PFSK-1 (cell line): ENCODE results near the gene SHISA7.

Experiments used
- FOXP2 ChIP-seq: optimal IDR thresholded peaks from 2 replicates; pipeline ENCODE3; 2011; ENCODE audit warnings: borderline replicate concordance, control low read depth, inconsistent platforms; ENCODE audit not compliant: insufficient read depth; ENCODE audit errors: extremely low read length, extremely low read depth
- POLR2AphosphoS5 ChIP-seq: IDR thresholded peaks from 2 replicates; pipeline ENCODE4 v1.6.1; 2012; ENCODE audit warnings: low read depth, mild to moderate bottlenecking, control low read depth, low read length, moderate library complexity
- SIN3A ChIP-seq: IDR thresholded peaks from 2 replicates; pipeline ENCODE4 v1.6.1; 2012; ENCODE audit warnings: mild to moderate bottlenecking, low read length, moderate library complexity, borderline replicate concordance; ENCODE audit not compliant: insufficient read depth
- TAF1 ChIP-seq: IDR thresholded peaks from 2 replicates; pipeline ENCODE4 v1.6.1; 2012; ENCODE audit warnings: low read length, control low read depth, borderline replicate concordance; ENCODE audit not compliant: insufficient read depth
- TF ChIP-seq, protein P1 (sequence below), 2 experiments: IDR thresholded peaks; 2 replicates each; pipeline versions ENCODE4 v1.6.1 to v1.8.0; 2011 to 2012; ENCODE audit warnings: low read depth in 2 of 2, low read length in 2 of 2, control low read depth in 1 of 2, inconsistent platforms in 1 of 2, mild to moderate bottlenecking in 1 of 2, moderate library complexity in 1 of 2; ENCODE audit not compliant: insufficient read depth in 1 of 2

DNA sequence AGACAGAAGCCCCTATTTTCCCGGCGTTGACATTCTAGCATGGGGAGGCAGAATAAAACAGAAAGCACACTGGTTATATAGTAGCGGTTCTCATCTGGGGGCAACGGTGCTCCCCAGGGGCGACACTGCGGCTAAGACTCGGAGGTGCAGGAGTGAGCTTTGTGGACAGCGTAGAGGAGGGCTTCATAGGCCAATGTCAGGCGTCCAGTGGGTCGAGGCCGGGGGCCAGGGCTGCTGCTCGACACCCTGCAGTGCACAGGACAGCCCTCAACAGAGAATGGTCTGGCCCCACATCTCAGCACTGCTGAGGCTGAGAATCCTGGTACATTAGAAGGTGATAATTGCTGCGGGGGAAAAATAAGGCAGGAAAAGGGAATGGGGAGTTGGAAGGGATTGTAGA, 34.8 kb upstream of the SHISA7 start:
- TF ChIP-seq, protein P1, sequence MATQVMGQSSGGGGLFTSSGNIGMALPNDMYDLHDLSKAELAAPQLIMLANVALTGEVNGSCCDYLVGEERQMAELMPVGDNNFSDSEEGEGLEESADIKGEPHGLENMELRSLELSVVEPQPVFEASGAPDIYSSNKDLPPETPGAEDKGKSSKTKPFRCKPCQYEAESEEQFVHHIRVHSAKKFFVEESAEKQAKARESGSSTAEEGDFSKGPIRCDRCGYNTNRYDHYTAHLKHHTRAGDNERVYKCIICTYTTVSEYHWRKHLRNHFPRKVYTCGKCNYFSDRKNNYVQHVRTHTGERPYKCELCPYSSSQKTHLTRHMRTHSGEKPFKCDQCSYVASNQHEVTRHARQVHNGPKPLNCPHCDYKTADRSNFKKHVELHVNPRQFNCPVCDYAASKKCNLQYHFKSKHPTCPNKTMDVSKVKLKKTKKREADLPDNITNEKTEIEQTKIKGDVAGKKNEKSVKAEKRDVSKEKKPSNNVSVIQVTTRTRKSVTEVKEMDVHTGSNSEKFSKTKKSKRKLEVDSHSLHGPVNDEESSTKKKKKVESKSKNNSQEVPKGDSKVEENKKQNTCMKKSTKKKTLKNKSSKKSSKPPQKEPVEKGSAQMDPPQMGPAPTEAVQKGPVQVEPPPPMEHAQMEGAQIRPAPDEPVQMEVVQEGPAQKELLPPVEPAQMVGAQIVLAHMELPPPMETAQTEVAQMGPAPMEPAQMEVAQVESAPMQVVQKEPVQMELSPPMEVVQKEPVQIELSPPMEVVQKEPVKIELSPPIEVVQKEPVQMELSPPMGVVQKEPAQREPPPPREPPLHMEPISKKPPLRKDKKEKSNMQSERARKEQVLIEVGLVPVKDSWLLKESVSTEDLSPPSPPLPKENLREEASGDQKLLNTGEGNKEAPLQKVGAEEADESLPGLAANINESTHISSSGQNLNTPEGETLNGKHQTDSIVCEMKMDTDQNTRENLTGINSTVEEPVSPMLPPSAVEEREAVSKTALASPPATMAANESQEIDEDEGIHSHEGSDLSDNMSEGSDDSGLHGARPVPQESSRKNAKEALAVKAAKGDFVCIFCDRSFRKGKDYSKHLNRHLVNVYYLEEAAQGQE (IDR thresholded peaks at IDR 0.05; ENCODE audit: insufficient read depth in 1 of 2, low read depth in 2 of 2, low read length in 2 of 2), result no peak
- TF ChIP-seq TAF1, result no peak
- TF ChIP-seq POLR2AphosphoS5, result no peak
- no peak for TF ChIP-seq SIN3A
- TF ChIP-seq FOXP2, result no peak
